Mesothelial cell of epicardium (in vitro differentiated cells): ENCODE results near the gene CALML5. TPM values are rescaled to one million over a fixed set of nuclear protein-coding genes. Genes with fewer than 3 reads are reported as not detected.

Experiments
- DNase-seq, 2 experiments: peaks; one replicate each; pipeline ENCODE4 v3.0.0; 2021; ENCODE audit warnings: low spot score in 2 of 2; ENCODE audit not compliant: unreplicated experiment in 2 of 2
- H3K27ac Mint-ChIP-seq: 2 replicates; pipeline ENCODE4 v1.8.0; 2021; ENCODE audit warnings: mixed read lengths
- H3K27me3 Mint-ChIP-seq: 2 replicates; pipeline ENCODE4 v1.8.0; 2021; ENCODE audit warnings: low read depth, mixed read lengths
- H3K36me3 Mint-ChIP-seq: 2 replicates; pipeline ENCODE4 v1.8.0; 2021; ENCODE audit warnings: mixed read lengths
- H3K4me1 Mint-ChIP-seq: 2 replicates; pipeline ENCODE4 v1.8.0; 2021; ENCODE audit warnings: mixed read lengths
- H3K4me3 Mint-ChIP-seq: 2 replicates; pipeline ENCODE4 v1.8.0; 2021; ENCODE audit warnings: mild to moderate bottlenecking, moderate library complexity, mixed read lengths
- H3K9me3 Mint-ChIP-seq: 2 replicates; pipeline ENCODE4 v1.8.0; 2021; ENCODE audit warnings: mixed read lengths
- total RNA-seq: library from RNA; stranded (reverse); gene quantifications from 3 replicates; pipeline ENCODE4 v1.2.1, GENCODE V29; 2021
- TF ChIP-seq, protein P1 (sequence below): fragments of 200-600 bp; sonication (generic); IDR thresholded peaks from one replicate; pipeline ENCODE4 v1.5.0; 2021; ENCODE audit warnings: antibody characterized with exemption; ENCODE audit not compliant: unreplicated experiment

The CALML5 gene
- total RNA-seq, 1 donor from 2014 or later = not detected

DNA sequence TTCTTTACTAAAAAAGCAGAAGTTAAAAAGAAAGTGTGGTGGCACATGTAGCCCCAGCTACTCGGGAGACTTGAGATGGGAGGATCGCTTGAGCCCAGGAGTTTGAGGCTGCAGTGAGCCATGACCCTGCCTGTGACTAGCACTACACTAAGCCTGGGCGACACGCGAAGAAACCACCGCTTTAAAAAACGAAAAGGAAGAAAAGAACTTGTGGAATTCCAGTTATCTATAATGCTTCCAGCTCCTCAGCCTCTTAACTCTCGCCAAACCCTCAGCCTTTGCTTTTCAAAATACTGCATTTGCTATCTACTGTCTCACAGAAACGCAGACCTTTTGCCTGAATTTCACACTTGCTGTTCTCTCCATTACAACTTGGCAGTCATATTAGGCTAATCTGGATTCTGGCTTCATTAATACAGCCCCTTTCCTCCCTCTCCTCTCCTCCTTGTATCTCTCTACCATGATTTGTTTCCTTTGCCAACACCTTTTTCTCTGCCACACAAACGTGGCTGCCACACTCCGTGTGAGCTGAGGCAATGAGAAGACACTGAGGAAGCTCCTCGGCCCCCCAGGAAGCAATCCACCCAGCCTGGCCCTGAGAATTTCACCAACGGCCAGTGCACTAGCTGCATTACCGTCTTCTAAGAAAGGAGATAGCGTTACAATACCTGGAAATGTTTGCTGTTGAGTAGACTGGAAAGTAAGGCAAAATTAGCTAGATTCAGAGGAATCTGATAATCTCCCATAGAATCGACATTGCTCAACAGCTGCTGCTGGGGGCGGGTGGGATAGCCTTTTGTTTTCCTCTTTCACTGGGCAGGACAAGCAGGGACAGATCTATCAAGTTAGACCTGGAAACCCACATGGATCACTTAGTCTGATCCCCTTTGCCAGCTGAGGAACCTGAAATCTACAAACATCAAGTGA lies 37.2 kb downstream of the CALML5 start:
- Mint-ChIP-seq H3K4me3 (peak overlapping the region; percentile 6), H3K4me1 (peaks cover 73% of the 10 kb centered on the region), H3K27me3 (no peaks in the 10 kb centered on the region), H3K27ac (peak overlapping the region; percentile 91), H3K9me3 (no peaks in the 10 kb centered on the region), H3K36me3 (peaks cover 13% of the 10 kb centered on the region)
- TF ChIP-seq, protein P1, sequence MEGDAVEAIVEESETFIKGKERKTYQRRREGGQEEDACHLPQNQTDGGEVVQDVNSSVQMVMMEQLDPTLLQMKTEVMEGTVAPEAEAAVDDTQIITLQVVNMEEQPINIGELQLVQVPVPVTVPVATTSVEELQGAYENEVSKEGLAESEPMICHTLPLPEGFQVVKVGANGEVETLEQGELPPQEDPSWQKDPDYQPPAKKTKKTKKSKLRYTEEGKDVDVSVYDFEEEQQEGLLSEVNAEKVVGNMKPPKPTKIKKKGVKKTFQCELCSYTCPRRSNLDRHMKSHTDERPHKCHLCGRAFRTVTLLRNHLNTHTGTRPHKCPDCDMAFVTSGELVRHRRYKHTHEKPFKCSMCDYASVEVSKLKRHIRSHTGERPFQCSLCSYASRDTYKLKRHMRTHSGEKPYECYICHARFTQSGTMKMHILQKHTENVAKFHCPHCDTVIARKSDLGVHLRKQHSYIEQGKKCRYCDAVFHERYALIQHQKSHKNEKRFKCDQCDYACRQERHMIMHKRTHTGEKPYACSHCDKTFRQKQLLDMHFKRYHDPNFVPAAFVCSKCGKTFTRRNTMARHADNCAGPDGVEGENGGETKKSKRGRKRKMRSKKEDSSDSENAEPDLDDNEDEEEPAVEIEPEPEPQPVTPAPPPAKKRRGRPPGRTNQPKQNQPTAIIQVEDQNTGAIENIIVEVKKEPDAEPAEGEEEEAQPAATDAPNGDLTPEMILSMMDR = no peak
- no peak for DNase-seq

DNA sequence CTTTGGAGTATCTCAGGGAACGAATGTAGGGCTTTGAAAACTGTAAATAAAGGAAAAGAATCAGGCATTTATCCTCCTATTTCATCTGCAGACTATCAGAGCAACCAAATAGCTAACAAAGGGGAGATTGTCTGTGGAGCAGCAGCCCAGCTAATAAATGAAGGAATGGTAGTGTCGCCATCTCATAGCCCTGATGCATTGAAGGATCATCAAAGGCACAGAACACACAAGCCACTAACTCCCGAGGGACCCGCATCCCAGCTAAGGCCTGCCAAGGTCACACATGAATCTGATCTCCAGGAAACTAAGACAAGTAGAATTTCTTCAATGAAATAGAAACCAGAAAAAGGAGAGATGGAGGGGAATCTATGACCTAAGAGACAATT lies 38.2 kb downstream of the CALML5 start:
- Mint-ChIP-seq H3K9me3 (no peaks in the 10 kb centered on the region), H3K36me3 (peaks cover 19% of the 10 kb centered on the region), H3K27ac (peak overlapping the region; percentile 91), H3K4me3 (no peak overlapping the region), H3K27me3 (no peaks in the 10 kb centered on the region), H3K4me1 (peaks cover 63% of the 10 kb centered on the region)
- TF ChIP-seq, protein P1 = no peak
- DNase-seq = no peak

DNA sequence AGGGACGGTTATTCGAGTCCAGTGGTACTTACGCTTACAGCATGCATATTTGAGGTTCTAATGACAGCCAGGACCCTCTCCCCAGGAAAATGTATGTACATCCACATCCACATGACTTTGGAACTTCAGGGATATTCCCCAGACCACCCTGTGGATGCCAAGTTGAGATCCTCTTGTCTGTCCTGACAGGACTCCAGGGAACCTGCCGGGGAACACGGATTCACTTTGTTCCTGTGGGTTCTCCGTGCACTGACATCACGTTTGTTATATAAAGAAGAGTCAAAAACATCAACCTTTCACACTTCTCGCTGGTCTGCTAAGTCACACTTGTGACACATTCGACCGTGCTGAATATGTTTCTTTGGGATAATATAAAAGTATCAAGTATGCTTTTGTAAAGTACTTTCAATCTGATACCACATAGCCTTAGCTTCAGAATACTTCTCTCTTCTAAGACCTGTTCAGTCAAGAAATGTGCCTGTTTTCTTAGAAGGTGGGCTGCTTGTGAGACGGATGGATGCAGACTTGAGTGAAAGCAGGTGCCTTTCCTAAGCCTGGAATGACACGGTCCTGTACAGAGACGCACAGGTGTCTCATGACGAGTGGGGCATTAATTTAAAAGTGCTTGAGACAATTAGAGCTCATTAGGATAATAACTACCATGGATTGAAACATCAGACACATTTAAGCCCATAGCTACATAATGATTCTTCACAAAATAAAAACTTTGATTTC lies 38.7 kb downstream of the CALML5 start:
- no peak for DNase-seq
- Mint-ChIP-seq H3K4me1 (peaks cover 57% of the 10 kb centered on the region), H3K4me3 (no peak overlapping the region), H3K9me3 (no peaks in the 10 kb centered on the region), H3K27ac (peak overlapping the region; percentile 91), H3K27me3 (no peaks in the 10 kb centered on the region), H3K36me3 (peaks cover 23% of the 10 kb centered on the region)
- TF ChIP-seq, protein P1 = no peak

DNA sequence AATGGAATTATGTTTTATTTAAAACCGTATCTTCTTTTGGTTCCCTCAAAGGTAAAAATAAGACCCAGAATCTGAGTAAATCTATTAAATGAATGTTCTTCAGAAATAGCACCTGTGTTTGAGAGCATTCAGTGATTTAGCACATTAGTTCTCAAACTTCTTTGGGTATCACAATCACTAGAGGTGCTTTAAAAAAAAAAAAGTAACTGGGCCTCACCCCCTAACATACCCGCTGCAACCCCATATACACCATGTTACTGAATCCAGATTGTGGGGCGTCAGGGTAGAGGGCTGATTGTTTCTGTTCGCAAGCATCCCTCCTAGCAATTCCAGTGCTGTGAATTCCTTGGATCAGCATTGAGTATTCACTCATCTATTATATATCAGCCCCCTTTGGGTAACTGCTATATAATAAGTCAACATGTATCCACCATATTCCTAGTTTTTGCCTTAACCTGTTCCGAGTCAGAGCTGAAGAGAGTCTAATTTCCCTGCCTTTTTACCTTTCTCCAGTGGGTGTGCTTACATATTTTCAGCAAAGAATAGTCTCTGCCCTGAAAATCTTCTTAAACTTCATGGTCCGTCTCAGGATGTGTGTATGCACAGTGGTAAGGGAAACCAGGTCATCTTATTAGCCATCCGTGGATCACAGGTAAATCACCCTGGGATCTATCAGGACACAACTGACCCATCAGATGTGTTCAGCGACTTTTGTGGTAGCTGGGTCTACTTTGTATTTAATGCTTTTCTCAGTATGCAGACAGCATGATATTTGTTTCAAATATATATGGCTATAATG lies 40.2 kb downstream of the CALML5 start:
- H3K27me3 Mint-ChIP-seq = no peaks in the 10 kb centered on the region
- H3K4me1 Mint-ChIP-seq = peaks cover 43% of the 10 kb centered on the region
- TF ChIP-seq, protein P1 = no peak
- H3K27ac Mint-ChIP-seq = peak overlapping the region; percentile 4
- no peak for DNase-seq
- peaks cover 34% of the 10 kb centered on the region for H3K36me3 Mint-ChIP-seq
- H3K4me3 Mint-ChIP-seq = no peak overlapping the region
- H3K9me3 Mint-ChIP-seq = no peaks in the 10 kb centered on the region

DNA sequence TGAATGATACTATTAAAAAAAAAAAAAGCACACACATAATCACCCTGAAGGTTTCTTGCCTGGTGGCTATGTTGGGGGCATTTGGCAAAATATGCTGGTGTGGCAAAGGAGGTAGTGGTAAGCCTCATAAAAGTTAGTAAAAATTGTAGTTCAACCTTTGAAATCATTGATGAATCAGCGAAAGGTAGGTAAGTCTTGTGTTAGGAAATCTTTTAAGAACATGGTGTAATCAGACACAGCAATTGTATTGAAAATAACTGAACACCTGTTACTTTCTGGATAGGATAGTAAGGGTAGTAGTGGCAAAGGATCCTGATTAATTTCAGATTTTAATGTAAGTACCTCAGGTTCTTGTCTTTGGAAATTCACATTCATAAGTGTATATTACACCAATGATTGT lies 40.9 kb downstream of the CALML5 start:
- TF ChIP-seq, protein P1 = no peak
- Mint-ChIP-seq H3K27ac (peak overlapping the region; percentile 84), H3K27me3 (no peaks in the 10 kb centered on the region), H3K4me1 (peaks cover 37% of the 10 kb centered on the region), H3K9me3 (no peaks in the 10 kb centered on the region), H3K4me3 (no peak overlapping the region), H3K36me3 (peaks cover 40% of the 10 kb centered on the region)
- no peak for DNase-seq
